Activated naive CD8-positive, alpha-beta T cell treated with anti-CD3 and anti-CD28 coated beads, Interleukin-2, amount 50 U/mL, for 16 hours (primary cell): ENCODE data around the gene IL15RA.
A peak's percentile ranks its signal among the peaks of the same experiment; 100 is the strongest.
"Not testable (repeated sequence)": the region's sequence is repeated elsewhere in the genome, so short reads cannot be mapped to it uniquely, and the experiment has no call there.

ENCODE experiments used
- DNase-seq: peaks from one replicate; pipeline ENCODE4 v3.0.0-alpha.2; 2020; ENCODE audit warnings: low read depth, low spot score

The IL15RA gene

GRCh38 chr10:6006546-6006945 is 29.2 kb upstream of the IL15RA start:
- no peak for DNase-seq

- no peak for DNase-seq
These were observed 28.6 kb upstream of the IL15RA start for GRCh38 chr10:6005856-6006395.

DNA sequence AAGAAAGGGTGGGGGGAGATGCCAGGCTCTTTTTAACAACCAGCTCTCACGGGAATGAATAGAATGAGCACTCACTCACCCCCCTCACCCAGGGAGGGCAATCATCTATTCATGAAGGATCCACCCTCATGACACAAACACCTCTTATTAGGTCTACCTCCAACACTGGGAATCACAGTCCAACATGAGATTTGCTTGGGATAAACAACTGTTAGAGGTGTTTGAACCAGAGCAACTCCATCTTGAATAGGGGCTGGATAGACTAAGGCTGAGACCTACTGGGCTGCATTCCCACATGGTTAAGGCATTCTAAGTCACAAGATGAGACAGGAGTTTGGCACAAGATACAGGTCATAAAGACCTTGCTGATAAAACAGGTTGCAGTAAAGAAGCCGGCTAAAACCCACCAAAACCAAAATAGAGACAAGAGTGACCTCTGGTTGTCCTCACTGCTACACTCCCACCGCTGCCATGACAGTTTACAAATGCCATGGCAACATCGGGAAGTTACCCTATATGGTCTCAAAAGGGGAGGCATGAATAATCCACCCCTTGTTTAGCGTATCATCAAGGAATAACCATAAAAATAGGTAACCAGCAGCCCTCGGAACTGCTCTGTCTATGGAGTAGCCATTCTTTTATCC is 27.9 kb upstream of the IL15RA start:
- not testable (repeated sequence) for DNase-seq

- no peak for DNase-seq
These were observed 25.6 kb upstream of the IL15RA start for GRCh38 chr10:6002809-6003510.

GRCh38 chr10:5999440-6000165 is 22.3 kb upstream of the IL15RA start:
- no peak for DNase-seq

DNA sequence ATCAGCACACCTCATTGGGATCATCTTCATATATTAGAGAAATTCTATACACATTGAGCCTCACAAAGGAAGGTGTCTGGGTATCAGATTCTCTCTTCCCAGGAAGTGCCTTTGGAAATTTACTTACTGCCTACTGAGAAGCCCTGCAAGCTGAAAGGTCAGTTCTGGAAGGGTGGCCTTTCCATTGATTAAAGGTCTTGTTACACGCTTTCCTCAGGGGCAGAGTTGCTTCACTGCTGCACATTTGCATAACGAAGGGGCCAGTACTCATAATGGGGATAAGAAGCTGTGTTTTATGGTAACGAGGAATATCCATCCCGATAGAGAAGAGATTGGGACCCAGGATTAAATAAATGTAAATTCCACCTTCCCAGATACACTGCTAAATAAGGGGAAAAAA is 19.4 kb upstream of the IL15RA start:
- no peak for DNase-seq

- DNase-seq, result no peak
These were observed 15.1 kb upstream of the IL15RA start for GRCh38 chr10:5992398-5992797.

DNA sequence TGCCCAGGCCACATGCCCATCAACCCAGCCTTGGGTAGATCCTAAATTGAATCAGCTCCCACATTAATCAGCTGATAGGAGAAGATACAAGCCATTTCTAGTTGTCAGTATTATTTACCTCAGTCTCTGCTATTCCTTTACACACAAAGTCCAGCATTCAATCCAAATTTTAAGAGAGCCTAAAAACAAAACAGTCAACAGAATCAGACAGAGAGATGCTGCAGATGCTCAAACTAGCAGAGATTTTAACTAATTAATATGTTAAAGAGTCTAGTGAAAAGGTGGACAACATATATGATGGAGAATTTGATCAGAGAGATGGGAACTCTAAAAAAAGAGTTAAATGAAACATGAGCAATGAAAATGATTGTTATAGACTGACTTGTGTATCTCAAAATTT is 14.4 kb upstream of the IL15RA start:
- no peak for DNase-seq

DNA sequence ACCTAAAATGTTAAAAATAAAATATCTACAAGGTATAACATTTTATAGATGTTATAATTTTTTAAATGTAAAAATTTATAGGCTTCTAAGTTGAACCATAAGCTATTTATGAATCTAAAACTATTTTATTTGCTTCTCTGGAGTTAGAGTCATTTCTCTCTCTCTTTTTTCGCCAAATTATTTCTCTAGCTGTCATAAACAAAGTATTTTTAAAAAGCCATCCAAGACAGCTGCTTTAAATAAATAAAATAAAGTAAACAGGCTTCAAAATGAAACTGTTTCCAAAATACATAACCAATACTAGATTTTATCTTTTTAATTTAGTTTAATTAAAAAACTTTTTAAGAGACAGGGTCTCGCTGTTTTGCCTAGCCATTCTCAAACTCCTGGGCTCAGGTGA is 12.4 kb upstream of the IL15RA start:
- DNase-seq, result no peak

DNA sequence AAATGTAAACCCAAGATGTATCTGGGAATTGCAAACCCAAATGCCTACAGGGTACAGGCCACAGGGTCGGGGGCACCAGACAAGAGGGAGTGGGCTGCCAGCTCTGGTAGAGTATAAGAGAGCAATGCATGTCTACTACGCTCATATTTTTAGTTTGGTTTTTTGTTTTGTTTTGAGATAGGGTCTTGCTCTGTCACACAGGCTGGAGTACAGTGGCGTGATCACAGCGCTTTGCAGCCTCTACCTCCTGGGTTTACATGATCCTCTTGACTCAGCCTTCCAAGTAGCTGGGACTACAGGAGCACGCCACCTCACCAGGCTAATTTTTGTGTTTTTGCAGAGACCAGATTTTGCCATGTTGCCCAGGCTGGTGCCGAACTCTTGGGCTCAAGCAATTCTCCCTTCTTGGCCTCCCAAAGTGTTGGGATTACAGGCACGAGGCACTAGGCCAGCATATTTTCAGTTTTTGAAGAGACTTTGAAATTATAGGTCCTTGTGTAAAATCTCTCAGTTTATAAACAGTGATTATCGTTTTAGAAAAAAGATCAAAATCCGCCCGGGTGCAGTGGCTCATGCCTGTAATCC is 11.1 kb upstream of the IL15RA start:
- no peak for DNase-seq

DNA sequence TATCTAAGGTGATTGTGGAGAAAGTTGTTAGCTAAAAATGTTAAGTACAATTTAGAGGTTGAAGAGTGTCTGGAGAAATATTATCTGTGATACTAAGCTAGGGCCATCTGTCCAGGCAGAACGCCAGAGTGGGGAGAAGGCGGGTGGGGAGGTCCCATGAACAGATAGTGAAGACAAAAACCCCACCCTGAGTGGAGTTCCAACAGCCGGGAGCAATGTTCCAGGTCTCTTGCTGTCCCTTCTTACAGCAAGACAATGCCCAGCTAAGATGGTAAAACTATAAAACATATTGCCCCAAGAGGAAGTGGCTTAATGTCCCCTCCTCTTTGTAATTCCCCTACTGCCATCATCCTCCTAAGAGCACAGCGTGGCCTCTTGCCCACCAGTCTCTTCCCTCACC is 10.4 kb upstream of the IL15RA start:
- no peak for DNase-seq

- no peak for DNase-seq
These were observed 7.7 kb upstream of the IL15RA start for GRCh38 chr10:5985029-5985428.

- no peak for DNase-seq
These were observed 6.4 kb upstream of the IL15RA start for GRCh38 chr10:5983774-5984173.

DNA sequence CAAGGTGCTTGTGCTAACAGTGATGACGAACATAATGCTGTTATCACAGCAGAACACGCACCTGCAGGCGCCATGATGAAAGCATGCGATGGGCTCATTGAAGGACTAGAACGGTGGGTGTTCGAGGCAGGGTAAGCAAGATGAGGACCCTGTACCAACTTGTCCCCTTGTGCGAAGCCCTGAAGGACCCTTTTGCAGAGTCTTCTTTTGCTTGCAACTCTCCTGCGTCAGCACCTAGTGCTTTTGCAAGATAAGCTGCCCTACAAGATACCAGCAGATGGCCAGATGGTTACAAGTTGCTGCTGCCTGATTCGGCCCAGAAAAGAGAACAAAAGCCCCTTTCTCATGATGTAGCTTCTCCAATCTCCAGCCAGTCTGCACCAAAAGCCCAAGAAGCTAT is 4.2 kb upstream of the IL15RA start:
- DNase-seq, result no peak

DNA sequence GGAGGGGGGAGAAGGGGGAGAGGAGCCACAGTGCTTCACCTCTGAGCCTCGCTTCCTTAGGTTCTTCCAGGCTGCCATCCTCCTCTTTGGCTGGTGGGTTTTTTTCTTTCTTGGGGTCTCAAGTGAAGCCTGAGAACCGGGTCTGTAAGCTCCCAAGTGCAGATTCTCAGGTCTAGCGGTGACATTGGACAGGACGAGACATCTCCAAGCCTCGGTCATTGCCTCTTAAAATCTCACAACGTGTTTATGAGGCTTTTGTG is 817 bp upstream of the IL15RA start:
- DNase-seq, result no peak

GRCh38 chr10:5976512-5977470 is 552 bp downstream of the IL15RA start:
- peak; percentile 19 for DNase-seq

GRCh38 chr10:5975641-5976473 is 1.5 kb downstream of the IL15RA start:
- DNase-seq, result peak; percentile 49

GRCh38 chr10:5973069-5973468 is 4.3 kb downstream of the IL15RA start:
- no peak for DNase-seq

DNA sequence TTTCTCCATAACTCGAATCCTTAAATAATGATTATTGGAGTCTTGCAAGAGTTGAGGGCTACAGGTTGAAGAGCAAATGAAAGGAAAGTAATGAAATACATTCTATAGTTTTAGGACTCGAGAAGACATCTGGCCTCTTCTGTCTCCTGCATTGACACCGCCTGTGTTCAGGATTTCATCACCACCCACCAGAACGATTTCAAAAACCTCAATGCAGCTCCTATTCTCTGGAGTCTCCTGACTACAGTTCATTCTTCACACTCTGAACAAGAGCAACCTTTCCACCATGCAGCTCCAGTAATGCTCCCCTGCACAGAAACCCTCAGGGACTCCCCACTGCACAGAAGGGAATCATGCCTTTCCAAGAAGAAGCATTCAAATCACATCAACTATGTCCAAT is 5.5 kb downstream of the IL15RA start:
- no peak for DNase-seq

- no peak for DNase-seq
These were observed 6.0 kb downstream of the IL15RA start for GRCh38 chr10:5971315-5971832.
